Measurements from ENCODE around the gene RNASE13.
A peak's percentile ranks its signal among the peaks of the same experiment; 100 is the strongest.
"Not testable (repeated sequence)": the region's sequence is repeated elsewhere in the genome, so short reads cannot be mapped to it uniquely, and the experiment has no call there.

The RNASE13 gene

GRCh38 chr14:21018781-21019180, 15.8 kb downstream of the RNASE13 start:
- DNase-seq, result no peak

DNA sequence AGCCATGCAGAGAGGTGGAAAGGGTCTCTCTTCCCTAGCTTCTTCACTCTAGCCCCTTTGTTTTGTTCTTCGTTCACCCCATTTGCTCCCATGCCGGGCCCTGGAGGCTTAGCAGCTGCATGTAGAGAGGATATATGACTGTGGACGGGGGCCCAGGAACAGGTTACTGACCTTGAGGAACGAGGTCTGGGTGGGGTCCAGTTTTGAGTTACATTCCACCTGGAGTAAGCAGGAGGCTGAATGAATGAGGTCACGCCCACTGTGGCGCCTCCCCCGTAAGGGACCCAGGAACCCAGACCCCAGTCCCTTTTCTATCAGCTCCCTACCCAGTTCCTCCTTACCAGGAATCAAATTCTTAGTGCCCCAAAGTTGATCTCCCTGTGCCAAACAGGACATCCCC, 16.3 kb downstream of the RNASE13 start:
- no peak for DNase-seq

DNA sequence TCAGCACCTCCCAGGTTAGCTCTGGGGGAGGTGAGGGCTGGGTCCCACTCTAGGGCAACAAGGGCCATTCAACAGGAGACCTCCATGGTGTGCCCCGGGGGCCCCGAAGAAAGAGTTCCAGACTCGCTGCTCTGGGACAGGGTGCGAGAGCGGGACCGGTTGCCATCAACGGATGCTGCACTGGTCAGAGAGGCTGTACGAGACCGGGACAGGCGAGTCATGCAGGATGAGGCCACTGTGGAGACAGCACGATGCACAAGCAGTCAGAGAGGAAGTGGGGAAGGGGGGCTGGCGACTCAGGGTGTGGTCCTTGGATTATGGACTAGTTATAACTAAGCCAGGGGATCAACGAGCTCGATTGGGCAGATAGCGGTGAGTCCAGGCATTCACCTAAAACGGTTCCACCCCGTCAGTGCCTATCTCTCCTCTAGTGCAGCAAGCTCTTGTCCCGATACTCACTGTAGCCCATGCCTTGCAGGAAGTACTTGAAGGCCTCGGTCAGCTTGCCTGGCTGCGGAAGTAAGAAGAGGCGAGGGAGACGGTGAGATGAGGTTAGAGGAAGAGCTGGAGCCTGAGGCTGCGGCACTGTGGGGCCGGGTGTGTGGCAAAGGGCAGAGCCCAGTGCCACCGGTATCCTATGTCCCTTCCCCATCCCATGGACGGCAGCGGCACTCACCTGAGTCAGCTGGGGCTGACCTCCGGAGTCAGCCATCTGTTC, 16.9 kb downstream of the RNASE13 start:
- no peak for DNase-seq

DNA sequence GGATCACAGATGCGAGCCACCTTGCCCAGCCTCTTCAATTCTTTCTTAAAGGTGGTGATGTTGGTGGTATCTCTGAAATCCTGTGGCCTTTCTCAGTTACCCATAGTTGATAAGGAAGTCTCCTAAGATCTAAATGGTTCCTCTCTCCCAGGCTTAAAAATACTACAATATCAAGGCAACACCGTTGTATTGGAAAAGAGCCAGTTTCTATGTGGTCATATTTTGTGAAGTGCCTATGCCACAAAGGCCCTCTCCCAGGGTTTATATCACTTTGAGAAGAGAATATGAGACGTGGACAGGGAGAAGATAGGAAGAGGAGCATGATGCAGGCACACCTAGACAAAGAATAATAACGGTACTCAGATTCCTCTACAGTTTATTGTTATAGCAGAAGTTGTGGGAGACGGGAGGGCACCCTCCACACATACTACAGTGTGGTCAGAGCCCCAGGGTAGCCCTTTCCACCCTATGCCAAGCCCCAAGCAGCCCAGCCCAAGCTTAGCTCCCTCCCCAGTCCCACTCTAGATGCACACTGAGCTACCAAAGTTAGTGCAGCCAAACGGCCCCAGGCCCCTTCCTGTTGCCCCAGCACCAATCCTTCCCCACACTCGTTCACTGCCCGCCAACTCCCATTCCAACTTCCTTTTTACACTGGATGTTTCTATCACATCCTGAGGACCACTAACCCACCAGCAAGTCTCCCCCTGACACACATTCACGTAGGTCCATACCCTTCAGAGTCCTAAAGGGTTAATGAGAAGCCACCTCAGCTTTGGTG, 18.0 kb downstream of the RNASE13 start:
- DNase-seq, result no peak

DNA sequence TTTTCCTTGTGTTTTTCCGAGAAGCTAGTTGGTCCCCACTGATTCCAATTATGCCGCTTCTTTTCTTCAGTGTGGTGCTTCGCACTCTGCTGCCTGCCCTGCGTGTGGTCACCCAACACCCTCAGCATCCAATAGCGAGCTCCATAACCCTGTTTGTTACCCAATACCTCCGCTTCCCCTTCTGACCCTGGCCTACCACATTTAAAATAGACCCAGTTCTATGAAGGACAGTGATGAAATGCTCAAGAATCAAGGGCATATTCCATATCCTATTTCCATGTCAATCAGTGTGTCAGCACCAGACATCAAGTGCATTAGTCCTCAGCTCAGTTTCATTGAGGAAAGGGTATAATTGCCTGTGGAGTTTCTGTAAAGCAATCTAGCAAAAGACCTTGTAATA, 19.3 kb downstream of the RNASE13 start:
- no peak for DNase-seq

DNA sequence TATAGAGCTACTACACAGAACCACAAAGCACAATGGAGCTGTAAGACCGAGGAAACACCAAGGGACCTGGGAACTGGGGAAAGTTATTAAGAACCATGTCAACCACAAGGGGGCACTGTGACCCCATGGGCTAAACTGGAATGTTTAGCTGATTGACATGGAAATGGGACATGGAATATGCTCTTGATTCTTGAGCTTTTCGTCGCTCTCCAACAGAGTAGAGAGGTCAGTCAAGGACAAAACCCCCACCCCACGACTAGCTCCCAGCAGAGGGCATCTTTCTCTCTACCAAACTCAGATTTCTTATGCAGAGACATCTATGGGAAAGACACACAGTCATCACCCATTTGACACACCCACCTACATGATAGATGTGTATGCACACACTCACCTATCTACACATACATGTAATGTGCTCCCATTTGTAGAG, 19.8 kb downstream of the RNASE13 start:
- DNase-seq, result peak; percentile 57

DNA sequence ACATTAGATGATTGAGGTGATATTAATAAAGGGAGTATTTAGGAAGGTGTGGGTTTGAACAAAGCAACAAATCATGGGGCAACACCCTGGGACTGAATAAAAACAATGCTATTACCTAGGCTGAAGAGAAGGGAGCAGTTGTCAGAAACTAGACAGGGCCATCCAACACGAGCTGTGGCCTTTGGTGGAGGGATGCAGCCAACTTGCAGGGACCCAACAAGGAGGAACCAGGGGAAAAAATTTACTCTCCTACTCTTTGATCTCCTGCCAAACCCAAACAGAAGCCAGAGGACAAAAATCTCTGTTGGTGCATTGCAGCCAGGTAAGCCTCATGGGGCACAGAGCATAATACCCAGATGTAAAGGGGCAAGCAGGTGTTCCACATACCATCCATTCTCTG, 23.5 kb downstream of the RNASE13 start:
- no peak for DNase-seq

- not testable (repeated sequence) for DNase-seq
Measured at GRCh38 chr14:21009721-21010120, 24.9 kb downstream of the RNASE13 start.

GRCh38 chr14:21003788-21004346, 30.7 kb downstream of the RNASE13 start:
- DNase-seq, result no peak

DNA sequence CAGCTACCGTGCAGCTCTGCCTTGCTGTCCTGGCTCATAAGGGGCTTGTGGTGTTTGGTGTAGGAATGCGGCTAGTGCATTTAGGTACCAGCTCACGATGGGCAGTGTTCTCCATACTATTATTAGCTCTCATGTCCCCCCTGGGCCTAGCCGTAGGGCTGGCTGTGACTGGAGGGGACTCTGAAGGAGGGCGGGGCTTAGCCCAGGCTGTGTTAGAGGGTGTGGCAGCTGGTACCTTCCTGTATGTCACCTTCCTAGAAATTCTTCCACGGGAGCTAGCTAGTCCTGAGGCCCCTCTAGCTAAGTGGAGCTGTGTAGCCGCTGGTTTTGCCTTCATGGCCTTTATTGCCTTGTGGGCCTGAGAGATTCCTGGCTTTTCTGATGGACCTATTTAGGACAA, 33.4 kb downstream of the RNASE13 start:
- no peak for DNase-seq

GRCh38 chr14:20999591-20999990, 35.0 kb downstream of the RNASE13 start:
- DNase-seq, result no peak

- peak; percentile 61 for DNase-seq
Measured at GRCh38 chr14:20998674-20999366, 35.8 kb downstream of the RNASE13 start, which contains the start of gene SLC39A2. Gene SLC39A2, plus strand, starts transcription at chr14:20999293. Its CDS starts 154 bp downstream, at chr14:20999447.

GRCh38 chr14:20998139-20998538, 36.5 kb downstream of the RNASE13 start:
- no peak for DNase-seq

- DNase-seq, result no peak
Measured at GRCh38 chr14:20997564-20997963, 37.0 kb downstream of the RNASE13 start.

DNA sequence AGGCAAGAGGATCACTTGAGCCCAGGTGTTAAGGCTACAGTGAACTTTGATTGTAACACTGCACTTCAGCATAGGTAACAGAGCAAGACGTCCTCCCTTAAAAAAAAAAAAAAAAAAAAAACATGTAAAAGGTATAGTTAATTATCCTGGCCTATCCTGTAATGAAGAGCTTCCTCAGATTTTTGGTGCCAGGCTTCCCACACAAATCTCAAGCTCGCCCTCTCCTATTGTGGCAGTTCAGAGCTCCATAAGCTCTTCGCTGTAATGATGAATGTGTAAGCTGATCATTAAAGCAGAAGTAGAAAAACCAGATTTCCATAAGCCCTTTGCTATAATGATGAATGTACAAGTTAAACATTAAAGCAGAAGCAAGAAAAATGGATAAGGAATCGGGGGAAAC, 37.5 kb downstream of the RNASE13 start:
- no peak for DNase-seq

DNA sequence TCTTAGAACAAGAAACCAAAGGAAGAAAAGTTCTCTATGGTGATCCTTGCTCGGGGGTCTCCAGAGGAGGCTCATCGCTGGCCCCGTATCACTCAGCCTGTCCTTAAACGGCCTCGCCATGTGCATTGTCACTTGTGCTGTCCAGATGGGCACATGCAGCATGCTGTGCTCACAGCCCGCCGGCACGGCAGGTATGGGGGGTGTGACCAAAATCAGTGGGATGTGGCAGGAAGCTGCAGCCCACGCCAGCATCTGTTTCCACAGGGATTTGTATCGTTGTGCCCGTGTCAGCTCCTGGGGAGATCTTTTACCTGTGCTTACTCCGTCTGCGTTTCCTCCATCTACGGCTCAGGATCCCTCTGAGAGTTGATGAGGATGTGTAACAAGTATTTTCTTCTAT, 38.1 kb downstream of the RNASE13 start:
- DNase-seq, result no peak

- peak; percentile 98 for DNase-seq
Measured at GRCh38 chr14:20989787-20990600, 44.6 kb downstream of the RNASE13 start, which contains the start of gene METTL17. Gene METTL17, plus strand, starts transcription at chr14:20989980. Its CDS starts 23 bp downstream, at chr14:20990003.

- no peak for DNase-seq
Measured at GRCh38 chr14:20989471-20989786, 45.2 kb downstream of the RNASE13 start.

DNA sequence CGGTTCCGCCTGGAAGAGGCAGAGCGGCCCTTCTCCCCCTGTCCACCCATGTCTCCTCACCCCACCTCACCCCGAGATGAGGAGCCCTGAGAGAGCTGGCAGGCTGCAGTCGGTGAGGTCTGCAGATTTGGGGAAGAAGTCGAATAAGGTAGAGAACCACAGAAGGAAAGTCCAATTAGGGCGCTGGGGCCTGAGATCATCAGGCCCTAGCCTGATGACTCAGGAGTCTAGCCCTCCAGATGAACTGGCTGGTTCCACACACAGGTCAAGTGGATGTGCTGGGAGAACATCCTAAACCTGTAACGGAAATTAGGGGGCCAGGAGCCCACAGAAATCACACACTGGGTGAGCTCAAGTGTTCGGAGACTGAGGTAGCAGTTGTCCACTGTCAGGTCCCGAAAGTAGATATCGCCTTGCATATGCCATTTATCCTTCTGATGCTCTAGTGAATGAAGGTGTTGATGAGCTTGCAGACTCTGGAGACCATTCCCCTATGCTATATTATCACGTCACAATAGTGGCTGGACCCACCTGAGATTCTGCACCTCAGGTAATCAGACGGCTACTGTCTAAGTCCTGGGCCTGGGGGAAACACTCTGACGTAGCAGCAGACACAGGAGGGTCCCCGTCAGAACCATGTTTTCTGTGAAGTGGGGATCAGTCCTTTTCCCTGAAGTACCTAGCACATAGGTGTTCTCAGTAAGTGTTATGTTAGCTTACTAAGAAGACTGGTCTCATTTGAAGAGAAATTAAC, 45.7 kb downstream of the RNASE13 start:
- no peak for DNase-seq

GRCh38 chr14:20986811-20987210, 47.8 kb downstream of the RNASE13 start:
- DNase-seq, result peak; percentile 90

- not testable (repeated sequence) for DNase-seq
Measured at GRCh38 chr14:20985650-20986049, 49.0 kb downstream of the RNASE13 start.

All from NCI-H226 (cell line).